Bronchial epithelial cell (primary cell): ENCODE data around the gene SPNS1. TPM values are rescaled to one million over a fixed set of nuclear protein-coding genes. Genes with fewer than 3 reads are reported as not detected.

Source experiments
- DNase-seq: peaks from one replicate; pipeline ENCODE4 v3.0.0-alpha.2; 2010; ENCODE audit warnings: low read depth
- FAIRE-seq: peaks from 2 replicates; lab custom pipeline; 2011; peaks lifted over from hg19 to GRCh38; lab: Jason Lieb, UNC
- H3K27me3 ChIP-seq: 2 replicates; pipeline ENCODE4 v1.5.1; 2011; ENCODE audit warnings: low read length; ENCODE audit not compliant: control insufficient read depth, insufficient read depth
- H3K36me3 ChIP-seq: 2 replicates; pipeline ENCODE4 v1.5.1; 2011; ENCODE audit warnings: low read length; ENCODE audit not compliant: control insufficient read depth, insufficient read depth
- H3K4me3 ChIP-seq: 2 replicates; pipeline ENCODE4 v1.5.1; 2011; ENCODE audit warnings: mild to moderate bottlenecking, low read depth, low read length, control low read depth
- total RNA-seq: library from RNA; depleted of rRNA; stranded (reverse); fragments of >200 nt; gene quantifications from 2 replicates; pipeline ENCODE4 v1.2.1, GENCODE V29; 2014
- TF ChIP-seq, protein P1 (sequence below): IDR thresholded peaks from 2 replicates; pipeline ENCODE4 v1.5.1; 2011; ENCODE audit warnings: mild to moderate bottlenecking, moderate library complexity, low read length, control low read depth, inconsistent platforms; ENCODE audit not compliant: insufficient read depth, severe bottlenecking

SPNS1 gene
- total RNA-seq, 1 donor from 2014 or later = 20.8 TPM

DNA sequence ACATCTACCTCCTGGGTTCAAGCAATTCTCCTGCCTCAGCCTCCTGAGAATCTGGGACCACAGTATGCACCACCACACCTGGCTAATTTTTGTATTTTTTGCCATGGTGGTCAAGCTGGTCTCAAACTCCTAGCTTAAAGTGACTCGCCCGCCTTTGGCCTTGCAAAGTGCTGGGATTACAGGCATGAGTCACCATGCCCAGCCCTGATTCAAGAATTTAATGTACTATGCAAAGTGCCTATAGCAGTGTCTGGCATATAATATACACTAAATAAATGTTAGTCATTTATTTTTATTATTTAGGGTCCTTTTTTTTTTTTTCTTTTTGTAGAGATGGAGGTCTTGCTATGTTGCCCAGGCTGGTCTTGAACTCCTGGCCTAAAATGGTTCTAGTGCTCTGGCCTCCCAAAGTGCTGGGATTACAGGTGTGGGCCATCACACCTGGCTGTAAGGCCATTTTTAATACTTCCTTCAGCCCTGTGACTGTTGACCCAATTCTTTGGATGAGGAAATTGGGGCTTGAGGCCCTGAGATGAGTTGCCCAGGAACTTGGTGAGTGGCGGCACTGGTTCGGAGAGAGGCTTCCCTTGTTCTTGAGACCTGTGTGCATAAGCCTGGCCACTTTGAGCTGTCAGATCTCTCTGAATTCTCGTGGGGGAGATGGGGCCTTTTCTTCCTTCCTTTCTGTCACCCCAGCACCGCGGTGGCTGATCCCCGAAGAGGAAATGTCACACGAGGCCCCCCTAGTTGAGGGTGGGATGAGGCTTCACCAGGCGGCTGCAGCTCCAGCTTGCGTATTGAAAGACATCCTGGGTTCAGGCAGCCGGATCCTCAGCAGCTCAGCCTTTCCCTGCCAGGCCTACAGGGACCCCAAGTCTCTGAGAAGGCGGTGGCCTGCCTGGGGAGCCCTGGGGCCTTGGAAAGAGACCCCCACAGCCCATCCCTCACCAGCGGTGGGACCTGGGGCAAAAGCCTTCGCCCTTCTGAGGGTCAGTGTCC is 49.0 kb downstream of the SPNS1 start:
- Histone ChIP-seq H3K4me3 (no peak overlapping the region), H3K36me3 (no peaks in the 10 kb centered on the region), H3K27me3 (no peaks in the 10 kb centered on the region)
- TF ChIP-seq, protein P1, sequence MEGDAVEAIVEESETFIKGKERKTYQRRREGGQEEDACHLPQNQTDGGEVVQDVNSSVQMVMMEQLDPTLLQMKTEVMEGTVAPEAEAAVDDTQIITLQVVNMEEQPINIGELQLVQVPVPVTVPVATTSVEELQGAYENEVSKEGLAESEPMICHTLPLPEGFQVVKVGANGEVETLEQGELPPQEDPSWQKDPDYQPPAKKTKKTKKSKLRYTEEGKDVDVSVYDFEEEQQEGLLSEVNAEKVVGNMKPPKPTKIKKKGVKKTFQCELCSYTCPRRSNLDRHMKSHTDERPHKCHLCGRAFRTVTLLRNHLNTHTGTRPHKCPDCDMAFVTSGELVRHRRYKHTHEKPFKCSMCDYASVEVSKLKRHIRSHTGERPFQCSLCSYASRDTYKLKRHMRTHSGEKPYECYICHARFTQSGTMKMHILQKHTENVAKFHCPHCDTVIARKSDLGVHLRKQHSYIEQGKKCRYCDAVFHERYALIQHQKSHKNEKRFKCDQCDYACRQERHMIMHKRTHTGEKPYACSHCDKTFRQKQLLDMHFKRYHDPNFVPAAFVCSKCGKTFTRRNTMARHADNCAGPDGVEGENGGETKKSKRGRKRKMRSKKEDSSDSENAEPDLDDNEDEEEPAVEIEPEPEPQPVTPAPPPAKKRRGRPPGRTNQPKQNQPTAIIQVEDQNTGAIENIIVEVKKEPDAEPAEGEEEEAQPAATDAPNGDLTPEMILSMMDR = no peak
- DNase-seq (peak; percentile 45), FAIRE-seq (no peak)

DNA sequence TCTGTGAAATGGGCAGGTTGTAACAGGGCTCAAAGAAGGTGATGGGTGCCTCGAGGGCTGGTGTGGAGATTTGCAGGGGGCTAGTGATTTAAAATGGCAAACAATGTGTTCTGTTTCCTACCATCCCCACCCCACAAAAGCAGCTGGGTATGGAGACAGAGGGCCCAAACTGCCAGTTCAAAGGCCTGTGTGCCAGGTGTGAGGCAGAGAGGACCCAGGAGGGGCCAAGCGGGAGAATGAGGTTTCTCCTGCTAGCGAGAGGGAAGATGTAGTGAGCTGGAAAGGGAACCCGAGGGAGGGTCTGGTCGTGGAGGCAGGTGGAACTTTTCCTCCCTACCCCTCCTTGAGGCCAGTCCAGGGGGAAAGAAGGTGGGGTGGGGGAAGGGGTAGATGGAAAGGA is 49.7 kb downstream of the SPNS1 start:
- Histone ChIP-seq H3K36me3 (no peaks in the 10 kb centered on the region), H3K27me3 (no peaks in the 10 kb centered on the region), H3K4me3 (no peak overlapping the region)
- FAIRE-seq (no peak), DNase-seq (no peak)
- TF ChIP-seq, protein P1 = no peak

GRCh38 chr16:29025218-29025617 is 50.6 kb downstream of the SPNS1 start:
- TF ChIP-seq, protein P1 = no peak
- FAIRE-seq = no peak
- no peak for DNase-seq
- Histone ChIP-seq H3K27me3 (no peaks in the 10 kb centered on the region), H3K4me3 (no peak overlapping the region), H3K36me3 (no peaks in the 10 kb centered on the region)

- DNase-seq (no peak), FAIRE-seq (no peak)
- H3K27me3 ChIP-seq = no peaks in the 10 kb centered on the region
- H3K36me3 ChIP-seq = no peaks in the 10 kb centered on the region
- H3K4me3 ChIP-seq = no peak overlapping the region
- TF ChIP-seq, protein P1 = no peak
These were observed 51.2 kb downstream of the SPNS1 start for GRCh38 chr16:29025735-29026134.

GRCh38 chr16:29028457-29029167 is 54.0 kb downstream of the SPNS1 start:
- Histone ChIP-seq H3K36me3 (no peaks in the 10 kb centered on the region), H3K4me3 (no peak overlapping the region), H3K27me3 (no peaks in the 10 kb centered on the region)
- DNase-seq (no peak), FAIRE-seq (no peak)
- TF ChIP-seq, protein P1 = no peak
